Left ventricle myocardium inferior (tissue), 1 donor: Measurements from ENCODE around the gene PPP3R1. TPM values are rescaled to one million over a fixed set of nuclear protein-coding genes. Genes with fewer than 3 reads are reported as not detected.
A peak's percentile ranks its signal among the peaks of the same experiment; 100 is the strongest.

Source experiments
- DNase-seq: peaks from one replicate; pipeline ENCODE4 v3.0.0-alpha.2; 2020
- H3K27ac ChIP-seq: fragments of 200-600 bp; replicated peaks from 2 replicates; pipeline ENCODE4 v1.8.0; 2021
- H3K27me3 ChIP-seq: fragments of 200-600 bp; 2 replicates; pipeline ENCODE4 v1.8.0; 2021; ENCODE audit warnings: low read depth
- H3K36me3 ChIP-seq: fragments of 200-600 bp; 2 replicates; pipeline ENCODE4 v1.8.0; 2021
- H3K4me1 ChIP-seq: fragments of 200-600 bp; 2 replicates; pipeline ENCODE4 v1.8.0; 2021
- H3K4me3 ChIP-seq: fragments of 200-600 bp; 2 replicates; pipeline ENCODE4 v1.8.0; 2021; ENCODE audit warnings: mild to moderate bottlenecking, moderate library complexity
- H3K9me3 ChIP-seq: fragments of 200-600 bp; replicated peaks from 2 replicates; pipeline ENCODE4 v1.8.0; 2021
- CTCF ChIP-seq: fragments of 200-600 bp; IDR thresholded peaks from 2 replicates; pipeline ENCODE4 v1.8.0; 2021; ENCODE audit warnings: antibody characterized with exemption, mild to moderate bottlenecking, borderline replicate concordance
- intact Hi-C: fragments of 100-400 bp; cut with micrococcal nuclease; formaldehyde crosslinking; loops from one replicate; pipeline ENCODE4 v1.11.0; 2022
- total RNA-seq: library from RNA; stranded (reverse); fragmentation: NEBNext Ultra II Directional; extraction: Animal tissue kit (Norgen Biotek cat#: 25700); gene quantifications from one replicate; pipeline ENCODE4 v1.2.1, GENCODE V29; 2021
- donor health status: DM: no; HTN: yes; CAD: no; lungs with severe emphysema.

The PPP3R1 gene
- total RNA-seq, 1 donor from 2014 or later: 34.6 TPM

- Histone ChIP-seq H3K4me1 (peaks cover 96% of the 10 kb centered on the region), H3K27ac (peak overlapping the region; percentile 11), H3K36me3 (no peaks in the 10 kb centered on the region), H3K4me3 (no peak overlapping the region), H3K9me3 (no peaks in the 10 kb centered on the region), H3K27me3 (no peaks in the 10 kb centered on the region)
- intact Hi-C loops: no loop called here
- no peak for DNase-seq
- TF ChIP-seq CTCF: no peak
These were observed 16.1 kb downstream of the PPP3R1 start for GRCh38 chr2:68236103-68236734.

GRCh38 chr2:68235090-68235489 is 17.2 kb downstream of the PPP3R1 start:
- Histone ChIP-seq H3K36me3 (no peaks in the 10 kb centered on the region), H3K4me3 (no peak overlapping the region), H3K27ac (no peak overlapping the region), H3K27me3 (no peaks in the 10 kb centered on the region), H3K4me1 (peaks cover 97% of the 10 kb centered on the region), H3K9me3 (no peaks in the 10 kb centered on the region)
- no peak for TF ChIP-seq CTCF
- no peak for DNase-seq
- intact Hi-C loops: no loop called here

GRCh38 chr2:68234405-68234804 is 17.9 kb downstream of the PPP3R1 start:
- Histone ChIP-seq H3K36me3 (no peaks in the 10 kb centered on the region), H3K4me1 (peaks cover 97% of the 10 kb centered on the region), H3K4me3 (no peak overlapping the region), H3K27me3 (no peaks in the 10 kb centered on the region), H3K27ac (no peak overlapping the region), H3K9me3 (no peaks in the 10 kb centered on the region)
- intact Hi-C loops: no loop called here
- no peak for DNase-seq
- TF ChIP-seq CTCF: no peak

- H3K9me3 ChIP-seq: no peaks in the 10 kb centered on the region
- H3K27me3 ChIP-seq: no peaks in the 10 kb centered on the region
- H3K4me3 ChIP-seq: peak overlapping the region; percentile 3
- intact Hi-C loops: no loop called here
- H3K27ac ChIP-seq: peak overlapping the region; percentile 57
- H3K36me3 ChIP-seq: no peaks in the 10 kb centered on the region
- DNase-seq: no peak
- H3K4me1 ChIP-seq: peaks cover 95% of the 10 kb centered on the region
- TF ChIP-seq CTCF: no peak
These were observed 21.3 kb downstream of the PPP3R1 start for GRCh38 chr2:68231061-68231372.

GRCh38 chr2:68230241-68231060 is 21.9 kb downstream of the PPP3R1 start:
- no peak for DNase-seq
- intact Hi-C loops: no loop called here
- no peak for TF ChIP-seq CTCF
- H3K27ac ChIP-seq: peak overlapping the region; percentile 57
- no peaks in the 10 kb centered on the region for H3K36me3 ChIP-seq
- H3K4me1 ChIP-seq: peaks cover 95% of the 10 kb centered on the region
- no peaks in the 10 kb centered on the region for H3K9me3 ChIP-seq
- no peaks in the 10 kb centered on the region for H3K27me3 ChIP-seq
- peak overlapping the region; percentile 3 for H3K4me3 ChIP-seq
